ENCODE measurements around the gene EPG5. TPM values are rescaled to one million over a fixed set of nuclear protein-coding genes. Genes with fewer than 3 reads are reported as not detected.
"Not testable (repeated sequence)": the region's sequence is repeated elsewhere in the genome, so short reads cannot be mapped to it uniquely, and the experiment has no call there.

Gene EPG5
- total RNA-seq, 2 experiments from 2014 or later: 22.7 to 24.5 TPM

- Mint-ChIP-seq H3K4me3 (peak overlapping the region; percentile 47), H3K4me1 (peaks cover 21% of the 10 kb centered on the region), H3K36me3 (peaks cover 6% of the 10 kb centered on the region), H3K27me3 (no peaks in the 10 kb centered on the region), H3K27ac (peak overlapping the region; percentile 79), H3K9me3 (ENCODE audit: low read depth) (peaks cover 2% of the 10 kb centered on the region)
- ATAC-seq: peak; percentile 65
- CTCF ChIA-PET: interaction anchor here (1.3 to 1.5 kb wide), 3 partner anchors 15 to 76 kb away, joined by 3 to 7 read pairs (median 4); no protein-coding TSS in a partner anchor
- DNase-seq: peak; percentile 44
These were observed 31.1 kb upstream of the EPG5 start for GRCh38 chr18:45998244-45998643.

DNA sequence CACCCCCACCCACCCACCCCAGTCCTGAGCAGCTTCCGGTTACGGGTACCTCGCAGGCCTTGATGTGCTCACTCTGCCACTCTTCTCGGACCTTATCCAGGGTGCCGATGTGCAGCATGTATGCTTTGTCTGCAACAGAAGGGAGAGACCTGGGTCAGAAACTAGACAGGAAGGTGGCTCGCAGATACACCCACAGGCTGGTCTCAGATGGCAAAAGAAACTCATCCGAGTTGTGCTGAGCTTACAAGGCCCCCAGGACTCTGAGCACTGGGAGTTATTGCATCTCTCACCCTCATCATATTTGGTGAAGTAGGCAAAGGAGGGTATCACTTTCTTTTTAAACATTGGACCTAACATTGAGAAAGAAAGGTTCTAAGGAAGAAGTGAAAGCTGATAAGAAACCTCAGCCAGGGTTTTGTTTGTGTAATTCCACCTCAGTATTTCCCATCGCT, 30.6 kb upstream of the EPG5 start:
- peaks cover 2% of the 10 kb centered on the region for H3K9me3 Mint-ChIP-seq (ENCODE audit: low read depth)
- H3K4me3 Mint-ChIP-seq: peak overlapping the region; percentile 47
- peak overlapping the region; percentile 79 for H3K27ac Mint-ChIP-seq
- H3K4me1 Mint-ChIP-seq: peaks cover 21% of the 10 kb centered on the region
- CTCF ChIA-PET: interaction anchor here (1.3 to 1.5 kb wide), 3 partner anchors 15 to 76 kb away, joined by 3 to 7 read pairs (median 4); no protein-coding TSS in a partner anchor
- peaks cover 4% of the 10 kb centered on the region for H3K36me3 Mint-ChIP-seq
- DNase-seq: peak; percentile 51
- peak; percentile 77 for ATAC-seq
- H3K27me3 Mint-ChIP-seq: no peaks in the 10 kb centered on the region

- Mint-ChIP-seq H3K27me3 (no peaks in the 10 kb centered on the region), H3K9me3 (ENCODE audit: low read depth) (no peaks in the 10 kb centered on the region), H3K27ac (no peak overlapping the region), H3K4me1 (peaks cover 17% of the 10 kb centered on the region), H3K4me3 (no peak overlapping the region), H3K36me3 (peaks cover 1% of the 10 kb centered on the region)
- CTCF ChIA-PET: no interaction called here
- no peak for ATAC-seq
- no peak for DNase-seq
These were observed 28.3 kb upstream of the EPG5 start for GRCh38 chr18:45995461-45995860.

- peaks cover 9% of the 10 kb centered on the region for H3K4me1 Mint-ChIP-seq
- DNase-seq (no peak), ATAC-seq (no peak)
- H3K36me3 Mint-ChIP-seq: peaks cover 4% of the 10 kb centered on the region
- CTCF ChIA-PET: interaction anchor here (1.4 kb wide), 1 partner anchor 14 kb away, joined by 3 read pairs; no protein-coding TSS in a partner anchor
- no peaks in the 10 kb centered on the region for H3K27me3 Mint-ChIP-seq
- no peak overlapping the region for H3K27ac Mint-ChIP-seq
- no peaks in the 10 kb centered on the region for H3K9me3 Mint-ChIP-seq (ENCODE audit: low read depth)
- no peak overlapping the region for H3K4me3 Mint-ChIP-seq
These were observed 26.3 kb upstream of the EPG5 start for GRCh38 chr18:45993438-45993837.

DNA sequence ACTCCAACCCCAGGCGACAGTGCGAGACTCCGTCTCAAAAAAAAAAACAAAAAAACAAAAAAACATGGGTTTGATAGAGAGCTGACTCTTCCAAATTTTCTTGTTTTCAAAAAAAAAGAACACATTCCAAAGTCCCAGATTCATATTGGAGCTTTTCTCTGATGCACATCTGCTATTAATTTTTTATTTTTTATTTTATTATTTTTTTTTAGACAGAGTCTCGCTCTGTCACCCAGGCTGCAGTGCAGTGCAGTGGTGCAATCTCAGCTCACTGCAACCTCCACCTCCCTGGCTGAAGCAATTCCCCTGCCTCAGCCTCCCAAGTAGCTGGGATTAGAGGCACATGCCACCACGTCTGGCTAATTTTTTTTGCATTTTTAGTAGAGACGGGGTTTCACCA, 25.4 kb upstream of the EPG5 start:
- CTCF ChIA-PET: not testable (repeated sequence)

DNA sequence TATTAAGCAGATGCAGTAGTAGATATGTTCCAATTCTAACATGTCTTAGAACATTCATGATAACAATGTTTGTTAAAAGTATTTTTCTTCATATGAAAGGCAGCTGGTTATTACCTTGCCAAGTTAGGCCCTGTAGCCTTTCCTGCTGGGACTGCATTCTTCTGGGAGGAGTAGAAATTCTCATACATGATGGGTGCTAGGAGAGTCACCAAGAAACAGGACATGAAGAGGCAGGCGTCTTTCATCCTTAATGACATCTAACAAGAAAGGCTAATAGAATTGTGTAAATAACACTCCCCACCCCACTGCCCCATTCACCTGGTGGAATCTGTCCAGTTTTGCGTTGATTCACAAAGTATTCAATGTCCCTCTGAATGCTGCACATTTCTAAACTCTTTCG, 24.7 kb upstream of the EPG5 start:
- Mint-ChIP-seq H3K36me3 (peaks cover 6% of the 10 kb centered on the region), H3K9me3 (ENCODE audit: low read depth) (no peaks in the 10 kb centered on the region), H3K4me3 (no peak overlapping the region), H3K4me1 (no peaks in the 10 kb centered on the region), H3K27me3 (no peaks in the 10 kb centered on the region), H3K27ac (no peak overlapping the region)
- no peak for DNase-seq
- CTCF ChIA-PET: no interaction called here
- no peak for ATAC-seq

More for the DNA sequence above, 25.4 kb upstream of the EPG5 start:
- H3K9me3 Mint-ChIP-seq (ENCODE audit: low read depth); H3K4me3 Mint-ChIP-seq; H3K27me3 Mint-ChIP-seq; H3K4me1 Mint-ChIP-seq; DNase-seq; ATAC-seq; H3K27ac Mint-ChIP-seq; H3K36me3 Mint-ChIP-seq: not testable (repeated sequence)

GRCh38 chr18:45984546-45985235, 17.6 kb upstream of the EPG5 start:
- peaks cover 4% of the 10 kb centered on the region for H3K36me3 Mint-ChIP-seq
- ATAC-seq (no peak), DNase-seq (no peak)
- H3K27me3 Mint-ChIP-seq: no peaks in the 10 kb centered on the region
- no peak overlapping the region for H3K27ac Mint-ChIP-seq
- CTCF ChIA-PET: interaction anchor here (0.7 to 1.9 kb wide), 2 partner anchors 89 to 92 kb away, joined by 3 to 4 read pairs; no protein-coding TSS in a partner anchor
- H3K9me3 Mint-ChIP-seq (ENCODE audit: low read depth): no peaks in the 10 kb centered on the region
- no peak overlapping the region for H3K4me3 Mint-ChIP-seq
- no peaks in the 10 kb centered on the region for H3K4me1 Mint-ChIP-seq

- no peak overlapping the region for H3K4me3 Mint-ChIP-seq
- CTCF ChIA-PET: interaction anchor here (0.6 to 1.6 kb wide), 2 partner anchors 92 to 259 kb away, joined by 3 to 9 read pairs; no protein-coding TSS in a partner anchor
These were observed 14.7 kb upstream of the EPG5 start for GRCh38 chr18:45981821-45982220.

DNA sequence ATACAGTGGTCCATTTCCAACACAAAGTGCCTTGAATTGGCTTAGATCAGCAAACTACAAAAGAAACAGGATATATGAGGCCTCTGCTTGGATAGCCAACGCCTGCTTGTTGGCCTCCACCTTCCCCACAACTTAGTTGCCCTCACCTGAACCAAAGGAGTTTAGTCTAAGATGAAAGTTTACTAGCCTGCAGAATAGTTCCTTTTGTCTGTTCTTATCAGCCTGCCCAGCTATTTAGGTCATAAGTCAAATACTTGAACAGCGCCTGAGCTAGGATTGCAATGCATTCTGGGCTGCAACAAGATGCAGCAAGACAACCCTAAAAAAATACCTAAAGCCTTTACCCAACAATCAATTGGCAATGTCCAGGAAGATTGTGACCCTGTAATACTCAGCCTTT, 13.1 kb upstream of the EPG5 start:
- Mint-ChIP-seq H3K27ac (no peak overlapping the region), H3K9me3 (ENCODE audit: low read depth) (no peaks in the 10 kb centered on the region), H3K4me1 (peaks cover 2% of the 10 kb centered on the region), H3K27me3 (no peaks in the 10 kb centered on the region), H3K4me3 (no peak overlapping the region), H3K36me3 (no peaks in the 10 kb centered on the region)
- CTCF ChIA-PET: no interaction called here
- ATAC-seq (no peak), DNase-seq (no peak)

More at GRCh38 chr18:45981821-45982220, 14.7 kb upstream of the EPG5 start:
- Mint-ChIP-seq H3K36me3 (no peaks in the 10 kb centered on the region), H3K9me3 (ENCODE audit: low read depth) (no peaks in the 10 kb centered on the region), H3K27me3 (no peaks in the 10 kb centered on the region), H3K27ac (no peak overlapping the region), H3K4me1 (no peaks in the 10 kb centered on the region)
- ATAC-seq (no peak), DNase-seq (no peak)

DNA sequence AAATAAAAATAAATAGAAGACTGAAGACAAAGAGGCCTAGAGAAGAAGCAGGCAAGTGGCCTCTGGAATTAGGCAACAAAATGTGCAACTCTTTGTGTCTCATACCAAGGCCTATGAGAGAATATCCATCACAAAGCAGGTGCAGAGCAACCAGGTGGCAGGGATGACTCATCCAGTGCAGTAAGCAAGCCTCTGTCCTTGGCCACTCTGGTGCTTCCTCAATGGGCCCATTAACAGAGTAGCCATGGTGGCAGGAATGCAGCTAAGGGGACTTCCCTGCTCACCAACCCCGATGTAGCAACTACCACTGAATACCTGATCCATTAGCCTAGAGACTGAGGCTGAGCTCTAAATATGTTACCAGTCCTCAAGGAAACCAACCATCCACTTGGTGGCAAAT, 11.0 kb upstream of the EPG5 start:
- ATAC-seq (no peak), DNase-seq (no peak)
- H3K4me1 Mint-ChIP-seq: peaks cover 8% of the 10 kb centered on the region
- no peaks in the 10 kb centered on the region for H3K36me3 Mint-ChIP-seq
- no peaks in the 10 kb centered on the region for H3K27me3 Mint-ChIP-seq
- H3K9me3 Mint-ChIP-seq (ENCODE audit: low read depth): no peaks in the 10 kb centered on the region
- H3K27ac Mint-ChIP-seq: no peak overlapping the region
- H3K4me3 Mint-ChIP-seq: no peak overlapping the region
- CTCF ChIA-PET: interaction anchor here (7.5 kb wide), 1 partner anchor 95 kb away, joined by 50 read pairs; the partner anchor contains the start of gene PSTPIP2

DNA sequence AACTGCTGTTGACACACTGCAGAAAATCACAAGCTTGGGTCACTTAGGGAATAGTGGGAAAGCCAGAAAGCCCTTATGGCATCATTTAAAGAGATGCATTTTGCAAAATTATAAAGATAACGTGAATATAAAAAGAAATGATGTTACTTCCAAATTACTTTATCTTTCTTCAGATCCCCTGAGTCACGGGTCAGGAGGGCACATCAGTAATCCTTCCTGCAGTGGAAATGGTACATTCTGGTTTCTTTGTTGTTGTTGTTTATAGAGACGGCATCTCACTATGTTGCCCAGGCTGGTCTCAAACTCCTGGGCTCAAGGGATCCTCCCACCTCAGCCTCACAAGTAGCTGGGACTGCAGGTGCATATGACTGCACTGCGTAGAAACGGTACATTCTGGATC, 9.8 kb upstream of the EPG5 start:
- no peak overlapping the region for H3K27ac Mint-ChIP-seq
- DNase-seq (no peak), ATAC-seq (no peak)
- H3K9me3 Mint-ChIP-seq (ENCODE audit: low read depth): no peaks in the 10 kb centered on the region
- H3K27me3 Mint-ChIP-seq: no peaks in the 10 kb centered on the region
- peaks cover 8% of the 10 kb centered on the region for H3K4me1 Mint-ChIP-seq
- H3K4me3 Mint-ChIP-seq: no peak overlapping the region
- no peaks in the 10 kb centered on the region for H3K36me3 Mint-ChIP-seq
- CTCF ChIA-PET: interaction anchor here (0.7 to 7.5 kb wide), 5 partner anchors 42 to 311 kb away, joined by 3 to 50 read pairs (median 3); partner anchors contain the start of gene PSTPIP2

DNA sequence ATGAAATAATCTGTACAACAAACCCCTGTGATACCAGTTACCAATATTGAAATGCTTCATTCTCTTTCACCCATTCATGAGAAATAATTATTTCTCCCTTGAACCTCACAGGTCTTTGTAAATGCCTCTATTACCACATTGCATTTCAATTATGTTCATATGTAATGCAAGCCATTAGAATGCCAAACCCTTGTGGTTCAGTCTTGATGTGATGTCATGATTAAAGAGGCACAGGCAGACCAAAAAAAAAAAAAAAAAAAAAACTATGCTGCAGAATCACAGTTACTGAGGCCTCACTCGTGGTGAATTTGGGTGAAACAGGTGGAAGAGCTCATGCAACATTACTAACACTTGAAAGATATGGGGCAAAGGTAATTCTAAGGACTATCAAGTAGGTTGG, 9.4 kb upstream of the EPG5 start:
- no peaks in the 10 kb centered on the region for H3K36me3 Mint-ChIP-seq
- ATAC-seq (no peak), DNase-seq (no peak)

DNA sequence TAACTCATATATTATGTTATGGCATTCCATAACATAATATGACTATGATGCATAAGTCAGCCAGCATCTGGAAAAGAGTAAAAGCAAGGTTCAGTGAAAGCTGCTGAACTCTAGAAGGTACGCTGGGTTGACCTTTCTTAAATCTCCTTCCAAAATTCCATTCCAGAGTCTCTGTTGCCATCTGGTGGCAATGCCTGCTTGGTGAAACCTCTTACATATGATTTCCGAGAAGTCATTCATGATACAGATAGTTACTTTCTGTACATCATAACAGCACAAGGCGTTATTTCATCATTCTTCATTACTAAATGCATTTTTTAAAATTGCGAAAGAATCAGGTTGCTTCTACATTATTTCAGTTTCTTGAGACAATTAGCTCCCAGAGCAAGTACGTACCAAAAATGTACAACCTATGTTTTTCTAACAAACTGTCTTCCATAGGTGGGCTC, 7.0 kb upstream of the EPG5 start:
- Mint-ChIP-seq H3K4me1 (peaks cover 8% of the 10 kb centered on the region), H3K9me3 (ENCODE audit: low read depth) (no peaks in the 10 kb centered on the region), H3K27ac (peak overlapping the region; percentile 62), H3K27me3 (no peaks in the 10 kb centered on the region), H3K36me3 (no peaks in the 10 kb centered on the region), H3K4me3 (peak overlapping the region; percentile 13)
- ATAC-seq (peak; percentile 91), DNase-seq (peak; percentile 85)
- CTCF ChIA-PET: interaction anchor here (0.8 to 7.5 kb wide), 16 partner anchors 11 to 315 kb away, joined by 3 to 50 read pairs (median 3); partner anchors contain the start of gene PSTPIP2

More for the DNA sequence above, 9.4 kb upstream of the EPG5 start:
- Mint-ChIP-seq H3K27ac (no peak overlapping the region), H3K9me3 (ENCODE audit: low read depth) (no peaks in the 10 kb centered on the region), H3K27me3 (no peaks in the 10 kb centered on the region), H3K4me3 (no peak overlapping the region), H3K4me1 (peaks cover 8% of the 10 kb centered on the region)
- CTCF ChIA-PET: interaction anchor here (0.7 to 7.5 kb wide), 6 partner anchors 42 to 311 kb away, joined by 3 to 50 read pairs (median 3); partner anchors contain the start of gene PSTPIP2

GRCh38 chr18:45964913-45965312, 2.2 kb downstream of the EPG5 start:
- not testable (repeated sequence) for H3K9me3 Mint-ChIP-seq (ENCODE audit: low read depth); H3K4me3 Mint-ChIP-seq; H3K27me3 Mint-ChIP-seq; DNase-seq; H3K27ac Mint-ChIP-seq; ATAC-seq
- CTCF ChIA-PET: interaction anchor here (1.3 kb wide), 1 partner anchor 298 kb away, joined by 3 read pairs; no protein-coding TSS in a partner anchor
- H3K36me3 Mint-ChIP-seq: peaks cover 18% of the 10 kb centered on the region
- H3K4me1 Mint-ChIP-seq: peaks cover 46% of the 10 kb centered on the region
